Duodenal mucosa (tissue), 2 donors: Measurements from ENCODE around the gene SPATS2.

Source experiments
- H3K27ac ChIP-seq: one replicate; pipeline ENCODE4 v1.7.0; 2013; ENCODE audit warnings: low read depth, low read length
- H3K27me3 ChIP-seq, 2 donors: one replicate each; pipeline ENCODE4 v1.7.0; 2013; ENCODE audit warnings: low read length in 2 of 2, control low read depth in 1 of 2; ENCODE audit not compliant: insufficient read depth in 2 of 2, control insufficient read depth in 1 of 2
- H3K36me3 ChIP-seq, 2 donors: one replicate each; pipeline ENCODE4 v1.7.0; 2013; ENCODE audit warnings: low read length in 2 of 2, control low read depth in 1 of 2; ENCODE audit not compliant: insufficient read depth in 2 of 2, control insufficient read depth in 1 of 2
- H3K4me1 ChIP-seq, 2 donors: one replicate each; pipeline ENCODE4 v1.7.0; 2013; ENCODE audit warnings: low read length in 2 of 2, control low read depth in 1 of 2; ENCODE audit not compliant: insufficient read depth in 2 of 2, control insufficient read depth in 1 of 2
- H3K4me3 ChIP-seq, 2 donors: one replicate each; pipeline ENCODE4 v1.7.0; 2013; ENCODE audit warnings: low read length in 2 of 2, low read depth in 1 of 2
- H3K9ac ChIP-seq, 2 donors: one replicate each; pipeline ENCODE4 v1.7.0; 2013; ENCODE audit warnings: low read length in 2 of 2, low read depth in 1 of 2
- H3K9me3 ChIP-seq, 2 donors: one replicate each; pipeline ENCODE4 v1.7.0; 2013; ENCODE audit warnings: low read length in 2 of 2, control low read depth in 1 of 2; ENCODE audit not compliant: control insufficient read depth in 1 of 2

Gene SPATS2

DNA sequence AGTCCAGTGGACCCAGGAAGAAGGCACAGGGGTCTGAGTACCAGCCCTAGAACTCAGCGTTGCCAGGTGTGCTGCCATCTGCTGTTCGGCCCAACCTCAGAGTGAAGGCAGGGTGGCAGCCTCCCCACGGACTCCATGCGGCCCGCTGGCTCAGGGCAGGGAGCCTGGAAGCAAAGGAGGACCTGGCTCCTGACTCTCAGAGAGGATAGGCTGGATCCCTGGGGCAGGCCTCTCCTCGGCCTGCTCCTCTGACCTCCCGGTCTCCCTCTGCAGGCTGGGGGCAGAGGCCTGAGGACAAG lies 190.6 kb downstream of the SPATS2 start:
- H3K4me1 ChIP-seq, result no peaks in the 10 kb centered on the region
- peaks cover 33 to 67% of the 10 kb centered on the region in 2 donors for H3K36me3 ChIP-seq
- no peaks in the 10 kb centered on the region for H3K9me3 ChIP-seq
- no peak overlapping the region for H3K9ac ChIP-seq
- H3K27ac ChIP-seq, result no peak overlapping the region
- no peak overlapping the region for H3K4me3 ChIP-seq
- no peaks in the 10 kb centered on the region for H3K27me3 ChIP-seq

DNA sequence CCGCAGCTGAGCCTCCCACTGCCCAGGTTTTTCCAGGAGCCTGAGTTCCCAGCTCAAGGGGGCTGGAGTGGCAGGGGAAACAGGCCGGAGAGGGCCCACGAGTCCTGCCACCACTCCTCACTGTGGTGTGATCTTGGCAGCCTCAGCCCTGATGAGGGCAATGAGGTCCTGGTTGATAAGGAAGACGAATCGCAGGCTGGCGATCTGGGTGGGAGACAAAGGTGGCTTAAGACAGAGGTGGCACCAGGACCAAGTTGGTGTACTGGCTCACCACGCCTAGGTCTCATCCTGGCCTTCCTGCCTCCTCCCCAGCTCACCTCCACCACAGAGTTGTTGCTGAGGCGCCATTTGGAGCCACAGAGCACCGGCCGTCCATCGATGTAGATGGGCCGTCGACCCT lies 191.3 kb downstream of the SPATS2 start:
- H3K27me3 ChIP-seq, result no peaks in the 10 kb centered on the region
- no peaks in the 10 kb centered on the region for H3K9me3 ChIP-seq
- peaks cover 39 to 74% of the 10 kb centered on the region in 2 donors for H3K36me3 ChIP-seq
- no peak overlapping the region for H3K4me3 ChIP-seq
- no peak overlapping the region for H3K27ac ChIP-seq
- H3K4me1 ChIP-seq, result no peaks in the 10 kb centered on the region
- H3K9ac ChIP-seq, result no peak overlapping the region

DNA sequence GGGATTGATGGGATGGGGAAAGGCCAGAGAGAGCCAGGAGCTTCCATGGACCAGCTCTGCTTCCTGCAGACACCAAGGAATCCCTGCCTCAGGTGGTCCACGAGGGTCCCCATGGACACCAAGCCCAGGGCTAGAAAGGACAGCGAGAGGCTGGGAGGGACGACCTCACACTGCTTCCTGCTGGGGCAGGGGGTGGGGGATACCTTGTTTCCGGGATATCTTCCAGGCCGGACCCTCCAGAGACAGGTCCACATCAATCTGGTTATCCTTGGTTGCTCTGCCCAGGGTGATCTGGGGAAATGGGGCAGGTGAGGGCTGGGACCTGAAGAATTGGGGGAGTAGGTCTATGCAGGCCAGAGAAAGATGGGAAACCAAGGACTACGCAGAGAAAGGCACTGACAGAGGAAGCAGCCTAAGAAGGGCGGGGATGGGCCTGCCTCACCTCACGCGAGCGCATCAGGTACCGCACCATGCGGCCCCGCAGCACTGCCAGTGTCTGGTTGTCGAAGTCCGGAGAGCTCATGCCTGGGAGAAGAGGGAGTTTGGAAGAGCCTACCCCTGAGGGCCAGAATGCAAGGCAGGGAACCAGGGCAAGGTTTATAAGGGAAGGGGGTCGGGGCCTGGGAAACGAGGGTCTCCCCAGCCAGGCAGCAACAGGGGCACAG lies 191.9 kb downstream of the SPATS2 start:
- no peak overlapping the region for H3K4me3 ChIP-seq
- H3K27me3 ChIP-seq, result no peaks in the 10 kb centered on the region
- H3K4me1 ChIP-seq, result no peaks in the 10 kb centered on the region
- H3K36me3 ChIP-seq, result peaks cover 40 to 80% of the 10 kb centered on the region in 2 donors
- H3K9me3 ChIP-seq, result no peaks in the 10 kb centered on the region
- no peak overlapping the region for H3K9ac ChIP-seq
- H3K27ac ChIP-seq, result no peak overlapping the region

- peaks cover 43 to 96% of the 10 kb centered on the region in 2 donors for H3K36me3 ChIP-seq
- no peaks in the 10 kb centered on the region for H3K4me1 ChIP-seq
- H3K27me3 ChIP-seq, result no peaks in the 10 kb centered on the region
- no peak overlapping the region for H3K27ac ChIP-seq
- no peaks in the 10 kb centered on the region for H3K9me3 ChIP-seq
- no peak overlapping the region for H3K9ac ChIP-seq
- H3K4me3 ChIP-seq, result no peak overlapping the region
Measured at GRCh38 chr12:49560695-49561094, 193.4 kb downstream of the SPATS2 start.

DNA sequence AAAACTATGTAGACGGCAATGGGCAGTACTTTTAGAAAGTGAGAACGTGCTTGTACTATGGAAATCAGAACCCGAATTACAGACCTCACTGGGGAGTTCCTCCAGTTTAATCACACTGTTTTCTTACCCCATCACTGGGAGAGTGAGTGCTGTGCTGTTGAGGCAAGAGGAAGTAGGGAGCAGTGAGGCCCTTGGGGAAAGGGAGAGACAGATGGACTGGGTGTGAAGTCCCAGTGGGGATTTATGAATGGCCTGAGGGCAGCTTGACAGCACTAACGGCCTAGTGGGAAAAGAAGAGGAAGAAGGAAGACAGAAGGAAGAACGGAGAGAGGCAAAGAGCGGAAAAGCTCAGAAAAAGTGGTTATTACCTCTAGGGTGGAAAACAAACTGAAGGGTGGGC lies 195.0 kb downstream of the SPATS2 start:
- H3K27me3 ChIP-seq, result no peaks in the 10 kb centered on the region
- H3K9me3 ChIP-seq, result no peaks in the 10 kb centered on the region
- peaks cover 38 to 85% of the 10 kb centered on the region in 2 donors for H3K36me3 ChIP-seq
- no peak overlapping the region for H3K27ac ChIP-seq
- no peak overlapping the region for H3K9ac ChIP-seq
- H3K4me1 ChIP-seq, result peaks cover 10 to 11% of the 10 kb centered on the region in 2 donors
- no peak overlapping the region for H3K4me3 ChIP-seq

- H3K4me3 ChIP-seq, result no peak overlapping the region
- no peaks in the 10 kb centered on the region for H3K27me3 ChIP-seq
- peaks cover 12 to 14% of the 10 kb centered on the region in 2 donors for H3K4me1 ChIP-seq
- no peaks in the 10 kb centered on the region for H3K9me3 ChIP-seq
- H3K9ac ChIP-seq, result no peak overlapping the region
- H3K36me3 ChIP-seq, result peaks cover 37 to 79% of the 10 kb centered on the region in 2 donors
- no peak overlapping the region for H3K27ac ChIP-seq
Measured at GRCh38 chr12:49562831-49563230, 195.6 kb downstream of the SPATS2 start.

DNA sequence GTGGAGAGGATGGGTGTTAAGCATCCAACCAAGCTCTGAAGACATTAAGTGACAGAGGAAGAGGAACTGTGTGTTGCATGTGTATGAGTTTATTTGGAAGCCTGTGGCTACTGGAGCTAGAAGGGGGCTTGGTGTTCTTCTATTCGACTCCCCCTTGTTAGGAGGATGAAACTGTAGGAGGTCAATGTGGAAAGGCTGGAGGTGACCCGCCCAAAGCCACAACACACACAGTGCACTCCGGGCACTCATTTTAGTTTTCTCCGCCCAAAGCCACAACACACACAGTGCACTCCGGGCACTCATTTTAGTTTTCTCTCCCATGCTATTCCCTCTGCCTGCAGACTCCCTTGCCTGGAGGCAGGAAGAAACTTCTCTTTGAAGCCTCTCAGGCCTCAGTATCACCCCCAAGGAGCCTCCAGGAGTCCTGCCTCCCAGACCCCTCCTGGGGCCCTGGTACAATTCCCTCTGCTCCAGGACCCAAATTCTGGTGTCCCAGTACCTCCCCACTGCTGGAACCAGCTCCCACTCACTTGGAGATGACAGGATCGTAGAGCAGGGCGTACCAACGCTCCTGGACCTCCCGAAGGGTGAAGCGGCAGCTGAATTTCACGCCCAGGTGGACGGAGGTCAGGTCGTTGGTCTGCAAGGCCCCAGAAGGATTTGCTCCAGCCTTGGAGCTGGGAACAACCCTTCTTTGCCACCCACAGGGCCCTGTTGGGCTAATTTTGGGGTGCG lies 196.9 kb downstream of the SPATS2 start:
- Histone ChIP-seq H3K27me3 (no peaks in the 10 kb centered on the region), H3K4me1 (peaks cover 14 to 16% of the 10 kb centered on the region in 2 donors), H3K4me3 (no peak overlapping the region), H3K36me3 (peaks cover 27 to 67% of the 10 kb centered on the region in 2 donors), H3K27ac (no peak overlapping the region), H3K9me3 (no peaks in the 10 kb centered on the region), H3K9ac (no peak overlapping the region)

- peaks cover 21 to 59% of the 10 kb centered on the region in 2 donors for H3K36me3 ChIP-seq
- no peaks in the 10 kb centered on the region for H3K27me3 ChIP-seq
- H3K9ac ChIP-seq, result no peak overlapping the region
- peaks cover 14 to 16% of the 10 kb centered on the region in 2 donors for H3K4me1 ChIP-seq
- no peak overlapping the region for H3K27ac ChIP-seq
- no peak overlapping the region for H3K4me3 ChIP-seq
- no peaks in the 10 kb centered on the region for H3K9me3 ChIP-seq
Measured at GRCh38 chr12:49564686-49565405, 197.6 kb downstream of the SPATS2 start.

- Histone ChIP-seq H3K27me3 (no peaks in the 10 kb centered on the region), H3K36me3 (peaks cover 19 to 52% of the 10 kb centered on the region in 2 donors), H3K9me3 (no peaks in the 10 kb centered on the region), H3K4me1 (peaks cover 14 to 16% of the 10 kb centered on the region in 2 donors), H3K9ac (no peak overlapping the region), H3K27ac (no peak overlapping the region), H3K4me3 (no peak overlapping the region)
Measured at GRCh38 chr12:49565406-49566265, 198.4 kb downstream of the SPATS2 start.
